Psoas muscle (tissue), 8 donors: ENCODE measurements around the gene SLC24A3. TPM values are rescaled to one million over a fixed set of nuclear protein-coding genes. Genes with fewer than 3 reads are reported as not detected.

Source experiments
- ATAC-seq, 4 donors: fragments of 200-7000 bp; cut with Tn5 transposase; one replicate each; pipeline ENCODE4 v1.9.1; 2020; ENCODE audit warnings: moderate library complexity in 3 of 4, mild to moderate bottlenecking in 2 of 4
- DNase-seq, 2 donors: peaks; one replicate each; pipeline ENCODE4 v3.0.0-alpha.2; 2020
- H3K27ac ChIP-seq: fragments of 200-600 bp; one replicate; pipeline ENCODE4 v1.8.0; 2022
- H3K27me3 ChIP-seq, 3 donors: fragments of 200-600 bp in 1 of 3; one replicate each; pipeline versions ENCODE4 v1.6.1 to v1.8.0; 2013 to 2022; ENCODE audit warnings: low read length in 2 of 3, mild to moderate bottlenecking in 2 of 3, moderate library complexity in 1 of 3; ENCODE audit not compliant: insufficient read depth in 3 of 3
- H3K36me3 ChIP-seq, 2 donors: fragments of 200-600 bp in 1 of 2; one replicate each; pipeline versions ENCODE4 v1.6.1 to v1.8.0; 2013 to 2022; ENCODE audit warnings: low read depth in 1 of 2, mild to moderate bottlenecking in 1 of 2, moderate library complexity in 1 of 2; ENCODE audit not compliant: insufficient read depth in 1 of 2
- H3K4me1 ChIP-seq: fragments of 200-600 bp; one replicate; pipeline ENCODE4 v1.8.0; 2022
- H3K4me3 ChIP-seq: fragments of 200-600 bp; one replicate; pipeline ENCODE4 v1.8.0; 2022; ENCODE audit warnings: mild to moderate bottlenecking
- H3K9me3 ChIP-seq: fragments of 200-600 bp; one replicate; pipeline ENCODE4 v1.8.0; 2022
- CTCF ChIP-seq: fragments of 200-600 bp; IDR thresholded peaks from one replicate; pipeline ENCODE4 v1.8.0; 2022; ENCODE audit warnings: antibody characterized with exemption
- WGBS, 3 donors: extraction: QIAGEN DNeasy Blood & Tissue Kit; methylation state at CpG; one replicate each; pipeline versions ENCODE4 v1.1.6 to v1.1.7; 2013; 5-methylcytosine and 5-hydroxymethylcytosine counted together
- intact Hi-C, 2 donors: fragments of 100-400 bp; cut with DNase I; formaldehyde crosslinking; loops; one replicate each; pipeline versions ENCODE4 v1.11.0 to v1.14.2; 2022
- polyA plus RNA-seq, 3 donors: library from polyadenylated mRNA; stranded (reverse); fragments of 200-250 nt; gene quantifications; one replicate each; pipeline ENCODE4 v1.2.3, GENCODE V29; 2013
- total RNA-seq, 4 donors: library from RNA; stranded (reverse); fragmentation: NEBNext Ultra II Directional in 2 of 4; extraction: Animal tissue kit (Norgen Biotek cat#: 25700) in 2 of 4; gene quantifications; one replicate each; pipeline versions ENCODE4 v1.2.1 to v1.2.4, GENCODE V29; 2021 to 2023
- donor health status: healthy with polysubstance abuse.
- donor health status: DM: no; HTN: no; CAD: no; lungs with moderate emphysema.
- donor health status: Bipolar disorder and iron deficiency.
- donor health status: healthy.
- donor health status: DM: yes; HTN: yes; CAD: no.
- donor health status: DM: no; HTN: no; CAD: no.
- donor health status: DM: no; HTN: no; CAD: no.
- donor health status: DM: yes; HTN: yes; CAD: no.

The SLC24A3 gene
- total and polyA plus RNA-seq, 7 donors, result 3.0 to 24.4 (median 8.2) TPM

- no peak overlapping the region for H3K4me3 ChIP-seq
- ATAC-seq, result no peak
- no peak overlapping the region for H3K27ac ChIP-seq
- no peaks in the 10 kb centered on the region for H3K27me3 ChIP-seq
- no peaks in the 10 kb centered on the region for H3K36me3 ChIP-seq
- no peaks in the 10 kb centered on the region for H3K9me3 ChIP-seq
- WGBS, 3 donors, result 91 to 100% (median 100%) methylated on average over 2 of the region's 2 CpGs
- DNase-seq, result no peak
- no peak for TF ChIP-seq CTCF
- intact Hi-C loops, result no loop called here
- peaks cover 39% of the 10 kb centered on the region for H3K4me1 ChIP-seq
Measured at GRCh38 chr20:19256085-19256484, 43.6 kb downstream of the SLC24A3 start.

GRCh38 chr20:19256906-19257595, 44.6 kb downstream of the SLC24A3 start:
- Histone ChIP-seq H3K27me3 (no peaks in the 10 kb centered on the region), H3K36me3 (no peaks in the 10 kb centered on the region), H3K4me3 (no peak overlapping the region), H3K27ac (no peak overlapping the region), H3K9me3 (no peaks in the 10 kb centered on the region), H3K4me1 (peaks cover 39% of the 10 kb centered on the region)
- no peak for TF ChIP-seq CTCF
- intact Hi-C loops, result no loop called here
- DNase-seq, result no peak
- 30 to 45% (median 38%) methylated on average over 11 of the region's 11 CpGs for whole genome bisulfite sequencing, 3 donors
- ATAC-seq, result no peak

- 77 to 84% (median 81%) methylated on average over 6 of the region's 6 CpGs for WGBS, 3 donors
- ATAC-seq (no peak), DNase-seq (no peak)
- Histone ChIP-seq H3K36me3 (no peaks in the 10 kb centered on the region), H3K27me3 (no peaks in the 10 kb centered on the region), H3K9me3 (no peaks in the 10 kb centered on the region), H3K27ac (no peak overlapping the region), H3K4me3 (no peak overlapping the region), H3K4me1 (peaks cover 39% of the 10 kb centered on the region)
- intact Hi-C loops, result no loop called here
- TF ChIP-seq CTCF, result no peak
Measured at GRCh38 chr20:19257865-19258264, 45.4 kb downstream of the SLC24A3 start.

- Histone ChIP-seq H3K4me1 (peaks cover 39% of the 10 kb centered on the region), H3K9me3 (no peaks in the 10 kb centered on the region), H3K27ac (peak overlapping the region; percentile 85), H3K4me3 (no peak overlapping the region), H3K36me3 (no peaks in the 10 kb centered on the region), H3K27me3 (no peaks in the 10 kb centered on the region)
- WGBS, 3 donors, result 48 to 76% (median 50%) methylated on average over 7 of the region's 7 CpGs
- intact Hi-C loops, result no loop called here
- no peak for TF ChIP-seq CTCF
- DNase-seq, result peak in 1 of 2 donors; percentile 69
- ATAC-seq, result peak; percentile 88 to 93 (median 88)
Measured at GRCh38 chr20:19259141-19259591, 46.7 kb downstream of the SLC24A3 start.
